DND-41 (cell line): Measurements from ENCODE around the gene FRMD3.

ENCODE experiments used
- ATAC-seq: fragments of 200-7000 bp; cut with Tn5 transposase; 3 replicates; pipeline ENCODE4 v1.9.1; 2021; ENCODE audit warnings: low read depth; ENCODE audit not compliant: insufficient read depth
- DNase-seq: peaks from one replicate; pipeline ENCODE4 v3.0.0-alpha.2; 2020
- H2AFZ ChIP-seq: 2 replicates; pipeline ENCODE4 v1.6.0; 2012; ENCODE audit warnings: low read depth, low read length
- H3K27ac ChIP-seq: 2 replicates; pipeline ENCODE4 v1.5.1; 2012; ENCODE audit warnings: low read length, inconsistent platforms
- H3K27me3 ChIP-seq: fragments of 200-600 bp; sonication (generic); 2 replicates; pipeline ENCODE4 v1.6.0; 2012; ENCODE audit warnings: low read length, mild to moderate bottlenecking, inconsistent platforms; ENCODE audit not compliant: insufficient read depth, poor library complexity
- H3K36me3 ChIP-seq: 2 replicates; pipeline ENCODE4 v1.5.1; 2012; ENCODE audit warnings: low read length, inconsistent platforms; ENCODE audit not compliant: insufficient read depth
- H3K4me1 ChIP-seq: 2 replicates; pipeline ENCODE4 v1.5.1; 2012; ENCODE audit warnings: mild to moderate bottlenecking, low read length; ENCODE audit not compliant: insufficient read depth
- H3K4me2 ChIP-seq: 2 replicates; pipeline ENCODE4 v1.6.0; 2012; ENCODE audit warnings: mild to moderate bottlenecking, moderate library complexity, low read length, inconsistent platforms; ENCODE audit not compliant: insufficient read depth
- H3K4me3 ChIP-seq, 2 experiments: fragments of 200-600 bp in 1 of 2; shearing (Covaris generic) in 1 of 2; 2 replicates each; pipeline ENCODE4 v1.5.1; 2012 to 2016; ENCODE audit warnings: inconsistent platforms in 2 of 2, low read length in 2 of 2, mild to moderate bottlenecking in 2 of 2, low read depth in 1 of 2, moderate library complexity in 1 of 2
- H3K79me2 ChIP-seq: 2 replicates; pipeline ENCODE4 v1.6.0; 2012; ENCODE audit warnings: low read length, inconsistent platforms; ENCODE audit not compliant: insufficient read depth
- H3K9ac ChIP-seq: 2 replicates; pipeline ENCODE4 v1.6.0; 2012; ENCODE audit warnings: low read depth, mild to moderate bottlenecking, inconsistent platforms, low read length, moderate library complexity
- H3K9me3 ChIP-seq: 2 replicates; pipeline ENCODE4 v1.5.1; 2012; ENCODE audit warnings: low read length, moderate library complexity, mild to moderate bottlenecking, inconsistent platforms; ENCODE audit not compliant: insufficient read depth, severe bottlenecking
- H4K20me1 ChIP-seq: 2 replicates; pipeline ENCODE4 v1.6.0; 2012; ENCODE audit warnings: low read length; ENCODE audit not compliant: insufficient read depth
- CTCF ChIP-seq: IDR thresholded peaks from 2 replicates; pipeline ENCODE4 v1.5.1; 2012; ENCODE audit warnings: borderline replicate concordance, low read length, moderate library complexity, mild to moderate bottlenecking; ENCODE audit not compliant: poor library complexity, severe bottlenecking; ENCODE audit errors: extremely low read depth
- EZH2 ChIP-seq: IDR thresholded peaks from 3 replicates; pipeline ENCODE4 v1.6.1; 2012; ENCODE audit warnings: borderline replicate concordance, low read depth, mild to moderate bottlenecking, moderate library complexity, low read length, inconsistent platforms; ENCODE audit not compliant: severe bottlenecking

Gene FRMD3

GRCh38 chr9:83355729-83356151, 182.5 kb downstream of the FRMD3 start:
- H4K20me1 ChIP-seq, result no peaks in the 10 kb centered on the region
- H3K9ac ChIP-seq, result no peak overlapping the region
- H3K27me3 ChIP-seq, result no peaks in the 10 kb centered on the region
- no peaks in the 10 kb centered on the region for H3K9me3 ChIP-seq
- TF ChIP-seq EZH2 (no peak), CTCF (no peak)
- no peaks in the 10 kb centered on the region for H3K79me2 ChIP-seq
- no peaks in the 10 kb centered on the region for H3K4me1 ChIP-seq
- H3K27ac ChIP-seq, result no peak overlapping the region
- ATAC-seq (no peak), DNase-seq (no peak)
- no peak overlapping the region for H2AFZ ChIP-seq
- no peak overlapping the region for H3K4me3 ChIP-seq
- no peaks in the 10 kb centered on the region for H3K36me3 ChIP-seq
- H3K4me2 ChIP-seq, result no peak overlapping the region

GRCh38 chr9:83355024-83355444, 183.2 kb downstream of the FRMD3 start:
- Histone ChIP-seq H4K20me1 (no peaks in the 10 kb centered on the region), H2AFZ (no peak overlapping the region), H3K4me2 (no peak overlapping the region), H3K9me3 (no peaks in the 10 kb centered on the region), H3K4me3 (no peak overlapping the region), H3K79me2 (no peaks in the 10 kb centered on the region), H3K9ac (no peak overlapping the region), H3K27me3 (no peaks in the 10 kb centered on the region), H3K27ac (no peak overlapping the region), H3K36me3 (no peaks in the 10 kb centered on the region), H3K4me1 (no peaks in the 10 kb centered on the region)
- ATAC-seq (no peak), DNase-seq (no peak)
- TF ChIP-seq EZH2 (no peak), CTCF (no peak)

- H3K4me1 ChIP-seq, result no peaks in the 10 kb centered on the region
- no peaks in the 10 kb centered on the region for H3K36me3 ChIP-seq
- H3K9me3 ChIP-seq, result no peaks in the 10 kb centered on the region
- no peak overlapping the region for H2AFZ ChIP-seq
- no peaks in the 10 kb centered on the region for H3K79me2 ChIP-seq
- no peak overlapping the region for H3K27ac ChIP-seq
- no peaks in the 10 kb centered on the region for H4K20me1 ChIP-seq
- no peak for ATAC-seq
- no peak overlapping the region for H3K4me3 ChIP-seq
- DNase-seq, result no peak
- no peak overlapping the region for H3K4me2 ChIP-seq
- no peaks in the 10 kb centered on the region for H3K27me3 ChIP-seq
- H3K9ac ChIP-seq, result no peak overlapping the region
- TF ChIP-seq EZH2, result no peak
- TF ChIP-seq CTCF, result no peak
Measured at GRCh38 chr9:83349031-83349430, 189.2 kb downstream of the FRMD3 start.
